Activated T-cell treated with anti-CD3 and anti-CD28 coated beads, Interleukin-2, amount 50 U/mL, for 48 hours (primary cell): ENCODE measurements around the gene CHSY1.
"Not testable (repeated sequence)": the region's sequence is repeated elsewhere in the genome, so short reads cannot be mapped to it uniquely, and the experiment has no call there.

ENCODE experiments used
- DNase-seq, 2 experiments: peaks; one replicate each; pipeline ENCODE4 v3.0.0-alpha.2; 2020

Gene CHSY1

GRCh38 chr15:101244889-101245668 is 6.8 kb downstream of the CHSY1 start:
- DNase-seq: no peak

GRCh38 chr15:101244036-101244781 is 7.6 kb downstream of the CHSY1 start:
- no peak for DNase-seq

- no peak for DNase-seq
Observed at GRCh38 chr15:101243420-101243819, 8.4 kb downstream of the CHSY1 start.

DNA sequence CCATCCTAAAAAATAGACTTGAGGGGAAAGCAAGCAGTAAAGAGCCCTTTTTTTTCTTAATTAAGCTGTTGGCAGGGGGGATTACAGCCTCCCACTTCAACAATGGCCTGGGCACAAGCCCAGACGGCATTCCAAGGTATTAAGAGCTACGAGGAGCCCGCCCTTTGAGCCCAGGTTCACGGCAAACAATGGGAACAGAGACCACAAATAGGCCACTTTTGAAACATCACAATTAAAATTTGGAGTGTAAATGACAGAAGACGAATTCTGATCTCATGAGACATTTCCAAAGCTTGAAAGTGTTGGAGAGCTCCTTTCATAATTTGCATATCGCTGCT is 8.9 kb downstream of the CHSY1 start:
- DNase-seq: no peak

GRCh38 chr15:101242160-101242998 is 9.5 kb downstream of the CHSY1 start:
- DNase-seq: peak; percentile 54 to 59

- no peak for DNase-seq
Observed at GRCh38 chr15:101240358-101240757, 11.5 kb downstream of the CHSY1 start.

GRCh38 chr15:101239724-101240136 is 12.1 kb downstream of the CHSY1 start:
- no peak for DNase-seq

GRCh38 chr15:101237251-101237650 is 14.6 kb downstream of the CHSY1 start:
- no peak for DNase-seq

DNA sequence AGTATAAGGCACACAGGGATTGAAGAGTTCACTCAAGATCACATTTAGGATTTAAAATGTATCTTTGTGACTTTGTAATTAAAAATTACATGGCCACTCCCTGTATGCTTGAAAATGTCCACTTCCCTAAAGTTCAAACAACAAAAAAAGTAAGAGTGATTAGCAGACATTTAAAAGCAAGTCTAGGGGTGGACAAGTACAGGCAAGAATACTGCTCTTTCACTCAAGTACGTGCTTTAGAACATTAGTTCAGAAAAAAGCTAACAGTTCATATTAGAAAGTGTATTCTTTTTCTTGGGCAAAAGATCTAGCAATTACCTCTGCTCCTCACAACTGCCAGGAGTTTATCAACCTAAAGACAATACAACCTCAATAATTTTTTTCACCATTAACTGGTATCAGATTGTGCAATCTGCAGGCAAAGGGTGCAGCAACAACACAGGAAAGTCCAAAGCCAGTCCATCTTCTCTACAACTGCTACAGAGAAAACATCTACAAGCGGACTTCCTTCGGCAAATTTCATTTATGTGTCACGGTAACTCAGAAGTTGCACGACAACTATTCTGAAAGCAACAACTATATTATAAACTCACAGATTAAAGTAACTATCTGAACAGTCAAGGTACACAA is 18.1 kb downstream of the CHSY1 start:
- no peak for DNase-seq

DNA sequence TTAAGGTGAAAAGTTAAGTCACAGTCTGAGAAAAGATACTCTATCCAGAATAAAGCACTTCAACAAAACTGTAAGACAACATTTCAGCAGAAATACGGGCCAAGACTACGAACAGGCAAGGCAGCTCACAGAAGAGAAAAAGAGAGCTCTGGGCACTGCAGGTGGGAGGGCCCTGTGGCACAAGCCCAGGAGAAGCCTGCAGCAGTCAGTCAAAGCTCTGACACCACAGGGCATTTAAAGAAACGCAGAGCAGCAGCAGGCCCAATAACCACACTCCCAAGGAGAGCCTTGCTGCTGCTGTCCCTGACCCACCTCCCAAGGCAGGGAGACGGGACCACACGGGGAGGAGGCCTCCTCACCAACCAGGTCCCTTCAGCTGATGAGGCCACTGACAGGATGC is 19.2 kb downstream of the CHSY1 start:
- DNase-seq: no peak

DNA sequence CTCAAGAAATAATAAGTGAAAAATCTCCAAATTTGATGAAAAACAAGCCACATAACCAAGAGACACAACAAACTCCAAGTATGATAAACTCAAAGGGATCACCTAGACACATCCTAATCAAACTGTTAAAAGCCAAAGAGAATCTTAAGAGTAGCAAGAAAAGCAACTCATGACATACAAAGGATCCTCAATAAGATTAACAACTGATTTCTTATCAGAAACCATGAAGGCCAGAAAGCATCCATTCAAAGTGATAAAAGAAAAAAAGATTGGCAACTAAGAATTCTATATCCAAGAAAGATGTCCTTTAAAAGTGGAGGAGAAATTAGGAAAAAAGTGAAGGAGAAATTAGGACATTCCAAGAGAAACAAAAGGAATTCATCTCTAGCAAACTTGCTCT is 23.5 kb downstream of the CHSY1 start:
- DNase-seq: no peak

- no peak for DNase-seq
Observed at GRCh38 chr15:101225658-101226057, 26.2 kb downstream of the CHSY1 start.

DNA sequence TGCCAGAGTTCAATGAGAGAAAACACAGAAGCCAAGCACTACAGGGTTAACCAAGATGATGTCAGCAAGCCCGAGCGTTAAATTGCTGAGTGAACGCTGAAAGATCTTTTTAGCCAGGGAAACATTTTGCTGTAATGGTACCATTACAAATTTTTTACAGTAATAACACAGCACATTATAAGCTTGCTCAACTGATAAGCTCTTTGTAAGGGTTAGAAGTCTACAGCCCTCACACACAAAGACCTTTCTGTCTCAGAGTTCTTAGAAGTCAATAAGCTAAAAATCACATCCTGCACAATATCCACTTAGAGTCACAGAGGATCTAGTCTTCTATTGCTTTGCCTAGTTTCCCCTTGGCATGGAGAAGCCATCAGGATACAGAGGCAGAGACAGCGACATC is 29.9 kb downstream of the CHSY1 start:
- DNase-seq: no peak

DNA sequence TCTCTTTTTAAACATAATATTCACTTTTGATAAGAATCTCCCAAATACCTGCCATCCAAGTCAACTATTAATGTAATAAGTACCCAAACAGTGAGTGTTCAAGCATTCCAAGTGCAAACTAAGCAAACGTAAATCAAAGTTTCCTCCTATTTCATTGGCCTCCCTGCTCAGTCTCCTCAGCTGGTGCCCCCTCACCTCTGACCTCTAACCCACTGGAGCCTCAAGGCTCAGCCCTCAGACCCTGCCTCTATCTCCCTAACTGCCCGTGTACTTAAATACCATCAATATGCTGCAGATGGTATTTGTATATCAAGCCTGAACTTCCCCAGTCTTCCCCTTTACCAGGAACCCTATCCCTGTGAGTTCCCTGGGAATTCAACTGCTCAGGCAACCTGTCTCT is 31.8 kb downstream of the CHSY1 start:
- no peak for DNase-seq

DNA sequence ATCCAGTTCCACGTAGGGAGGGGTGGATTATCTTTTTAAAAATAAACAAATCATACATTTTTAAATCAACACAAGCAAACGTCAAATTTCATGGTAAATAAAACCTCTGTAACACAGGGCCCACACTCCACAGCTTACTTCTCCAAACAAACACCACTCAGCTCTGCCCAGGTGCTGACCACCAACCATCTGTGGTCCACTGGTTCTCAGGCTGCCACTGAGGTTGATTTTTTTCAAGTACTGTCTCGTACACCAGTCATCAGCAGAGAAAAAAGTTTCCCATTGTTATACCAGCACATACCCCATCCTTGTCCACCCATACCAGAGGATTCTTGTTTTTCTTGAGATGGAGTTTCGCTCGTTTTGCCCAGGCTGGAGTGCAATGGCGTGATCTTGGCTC is 32.4 kb downstream of the CHSY1 start:
- no peak for DNase-seq

- no peak for DNase-seq
Observed at GRCh38 chr15:101217446-101217845, 34.4 kb downstream of the CHSY1 start.

DNA sequence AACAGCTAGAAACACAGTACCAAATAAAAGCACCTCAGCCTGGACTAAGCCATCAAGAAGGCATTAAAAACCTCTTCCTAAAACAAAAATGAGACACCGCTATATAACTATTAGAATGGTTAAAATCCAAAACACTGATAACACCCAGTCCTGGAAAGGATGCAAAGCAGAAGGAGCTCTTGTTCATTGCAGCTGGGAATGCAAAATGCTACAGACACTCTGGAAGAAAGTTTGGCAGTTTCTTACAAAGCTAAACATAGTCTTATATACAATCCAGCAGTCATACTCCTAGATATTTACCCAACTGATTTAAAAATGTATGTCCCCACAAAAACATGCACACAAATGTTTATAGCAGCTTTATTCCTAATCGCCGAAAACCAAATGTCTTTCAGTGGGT is 35.7 kb downstream of the CHSY1 start:
- no peak for DNase-seq

DNA sequence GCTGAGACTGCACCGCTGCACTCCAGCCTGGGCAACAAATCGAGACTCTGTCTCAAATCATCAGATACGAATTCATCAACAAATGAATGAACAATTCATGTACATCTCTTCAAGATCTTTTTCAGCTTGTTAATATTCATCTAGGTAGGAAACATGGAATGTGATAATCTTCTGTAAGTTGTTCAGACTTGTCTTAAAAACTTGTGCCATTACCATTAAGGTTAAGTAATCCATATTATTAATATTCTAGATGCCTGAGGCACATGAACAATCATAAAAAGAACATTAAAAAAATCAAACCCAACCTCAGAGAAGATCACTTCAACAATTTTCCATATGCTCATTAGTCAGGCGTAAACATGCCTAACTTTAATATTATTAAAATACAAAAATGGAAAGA is 36.2 kb downstream of the CHSY1 start:
- DNase-seq: no peak

GRCh38 chr15:101214435-101215097 is 37.3 kb downstream of the CHSY1 start:
- not testable (repeated sequence) for DNase-seq

- no peak for DNase-seq
Observed at GRCh38 chr15:101213570-101213969, 38.3 kb downstream of the CHSY1 start.

DNA sequence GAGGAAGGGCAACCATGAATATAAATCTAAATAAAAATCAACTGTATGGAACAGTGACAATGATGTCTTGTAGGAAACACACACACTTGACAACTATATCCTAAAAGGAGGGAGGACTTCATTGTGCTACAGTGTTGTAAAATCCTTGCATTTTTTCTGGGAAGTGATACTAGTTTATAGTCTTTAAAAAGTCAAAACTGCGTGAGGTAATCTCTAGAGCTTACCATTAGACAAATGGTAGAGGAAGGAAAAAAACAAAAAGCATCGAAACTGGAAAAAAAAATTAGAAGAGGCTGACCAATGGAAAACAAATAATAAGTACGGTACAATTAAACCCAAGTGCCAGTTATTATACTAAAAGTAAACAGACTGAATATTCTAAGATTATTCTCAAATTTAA is 38.7 kb downstream of the CHSY1 start:
- DNase-seq: no peak

- DNase-seq: no peak
Observed at GRCh38 chr15:101211897-101212296, 40.0 kb downstream of the CHSY1 start.

GRCh38 chr15:101210466-101210865 is 41.4 kb downstream of the CHSY1 start:
- DNase-seq: no peak
